HL-60 (cell line): ENCODE data around the gene CD226.

ENCODE experiments used
- DNase-seq, 2 experiments: peaks; one replicate each; pipeline ENCODE4 v3.0.0-alpha.2; 2010 to 2020; ENCODE audit warnings: low read depth in 1 of 2, low spot score in 1 of 2
- H3K27ac ChIP-seq: fragments of 250-450 bp; sonication (Bioruptor Pico); replicated peaks from 2 replicates; pipeline ENCODE4 v1.5.1; 2020; ENCODE audit warnings: mild to moderate bottlenecking, moderate library complexity
- H3K27me3 ChIP-seq: fragments of 250-450 bp; sonication (Bioruptor Pico); 2 replicates; pipeline ENCODE4 v1.5.1; 2021; ENCODE audit warnings: mild to moderate bottlenecking, moderate library complexity; ENCODE audit not compliant: insufficient read depth, poor library complexity, severe bottlenecking
- H3K4me3 ChIP-seq: replicated peaks from 2 replicates; pipeline ENCODE4 v1.5.1; 2011; ENCODE audit warnings: mild to moderate bottlenecking, control low read depth, low read length; ENCODE audit not compliant: insufficient read depth
- GABPA ChIP-seq: IDR thresholded peaks from 2 replicates; pipeline ENCODE4 v1.6.1; 2012; ENCODE audit warnings: low read depth
- POLR2AphosphoS5 ChIP-seq: IDR thresholded peaks from 2 replicates; pipeline ENCODE4 v1.6.1; 2012; ENCODE audit warnings: low read depth
- REST ChIP-seq: IDR thresholded peaks from 2 replicates; pipeline ENCODE4 v1.6.1; 2012; ENCODE audit warnings: low read depth; ENCODE audit not compliant: insufficient replicate concordance
- SPI1 ChIP-seq: IDR thresholded peaks from 2 replicates; pipeline ENCODE4 v1.6.1; 2012; ENCODE audit warnings: low read depth, mild to moderate bottlenecking, borderline replicate concordance
- long read RNA-seq: library from polyadenylated mRNA; unstranded; transcript quantifications from one replicate; pipeline ENCODE4 v2.0.0, GENCODE V29; 2020
- TF ChIP-seq, protein P1 (sequence below): IDR thresholded peaks from one replicate; pipeline ENCODE4 v1.5.1; 2011; ENCODE audit warnings: low read length, control low read depth, inconsistent platforms; ENCODE audit not compliant: insufficient read depth

Gene CD226
- long read RNA-seq, partial matches to known transcripts, result 0 of 1 reads
- long read RNA-seq, other reads (novel, unspliced or antisense), result 1 of 1 reads

DNA sequence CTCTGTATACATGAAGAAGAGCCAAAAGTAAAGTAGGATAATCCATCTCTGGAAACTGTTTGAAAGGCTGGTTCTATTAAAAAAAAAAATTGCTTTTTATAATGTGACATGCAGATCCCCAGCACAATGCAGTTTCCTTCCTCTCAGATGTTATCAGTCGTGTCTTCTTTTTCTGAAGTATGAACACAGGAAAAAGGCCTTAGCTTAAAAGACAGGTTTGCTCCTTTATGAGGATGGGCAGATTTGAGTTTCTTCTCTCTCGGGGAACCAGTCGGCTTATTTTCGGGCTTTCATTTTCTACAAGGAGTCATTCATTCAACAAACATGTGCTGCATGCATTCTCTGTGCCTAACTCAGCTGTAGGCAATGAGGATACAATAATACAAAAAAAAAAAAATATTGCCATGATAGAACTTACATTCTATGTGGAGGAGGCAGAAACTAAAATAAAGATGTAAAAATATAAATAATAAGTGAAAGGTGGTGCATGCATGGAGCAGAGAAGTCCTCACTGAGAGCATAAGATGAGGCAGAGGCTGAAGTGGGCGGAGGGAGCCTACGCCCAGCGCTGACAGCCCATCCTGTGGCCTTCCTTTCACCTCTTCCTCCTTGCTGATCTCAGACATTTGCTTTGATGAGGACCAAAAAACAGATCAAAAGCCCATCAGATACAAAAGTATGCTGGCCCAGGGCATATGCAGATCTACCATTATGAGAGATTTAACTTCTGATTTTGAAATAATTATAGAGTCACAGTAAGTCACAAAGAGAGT, at the start of gene CD226:
TSS of gene CD226 (minus strand) at position 513 of the 773 bp plus-strand sequence. CDS start at position 46, 467 bp downstream.
- TF ChIP-seq SPI1 (no peak), POLR2AphosphoS5 (no peak), GABPA (no peak), REST (no peak)
- TF ChIP-seq, protein P1, sequence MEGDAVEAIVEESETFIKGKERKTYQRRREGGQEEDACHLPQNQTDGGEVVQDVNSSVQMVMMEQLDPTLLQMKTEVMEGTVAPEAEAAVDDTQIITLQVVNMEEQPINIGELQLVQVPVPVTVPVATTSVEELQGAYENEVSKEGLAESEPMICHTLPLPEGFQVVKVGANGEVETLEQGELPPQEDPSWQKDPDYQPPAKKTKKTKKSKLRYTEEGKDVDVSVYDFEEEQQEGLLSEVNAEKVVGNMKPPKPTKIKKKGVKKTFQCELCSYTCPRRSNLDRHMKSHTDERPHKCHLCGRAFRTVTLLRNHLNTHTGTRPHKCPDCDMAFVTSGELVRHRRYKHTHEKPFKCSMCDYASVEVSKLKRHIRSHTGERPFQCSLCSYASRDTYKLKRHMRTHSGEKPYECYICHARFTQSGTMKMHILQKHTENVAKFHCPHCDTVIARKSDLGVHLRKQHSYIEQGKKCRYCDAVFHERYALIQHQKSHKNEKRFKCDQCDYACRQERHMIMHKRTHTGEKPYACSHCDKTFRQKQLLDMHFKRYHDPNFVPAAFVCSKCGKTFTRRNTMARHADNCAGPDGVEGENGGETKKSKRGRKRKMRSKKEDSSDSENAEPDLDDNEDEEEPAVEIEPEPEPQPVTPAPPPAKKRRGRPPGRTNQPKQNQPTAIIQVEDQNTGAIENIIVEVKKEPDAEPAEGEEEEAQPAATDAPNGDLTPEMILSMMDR, result no peak
- DNase-seq, result no peak
- H3K27me3 ChIP-seq, result no peaks in the 10 kb centered on the region
- no peak within 1 kb of the TSS for H3K4me3 ChIP-seq
- no peak within 1 kb of the TSS for H3K27ac ChIP-seq

- no peak overlapping the region for H3K27ac ChIP-seq
- no peak for DNase-seq
- no peak for TF ChIP-seq POLR2AphosphoS5
Observed at GRCh38 chr18:69996951-69997798, 49.5 kb upstream of the CD226 start.

DNA sequence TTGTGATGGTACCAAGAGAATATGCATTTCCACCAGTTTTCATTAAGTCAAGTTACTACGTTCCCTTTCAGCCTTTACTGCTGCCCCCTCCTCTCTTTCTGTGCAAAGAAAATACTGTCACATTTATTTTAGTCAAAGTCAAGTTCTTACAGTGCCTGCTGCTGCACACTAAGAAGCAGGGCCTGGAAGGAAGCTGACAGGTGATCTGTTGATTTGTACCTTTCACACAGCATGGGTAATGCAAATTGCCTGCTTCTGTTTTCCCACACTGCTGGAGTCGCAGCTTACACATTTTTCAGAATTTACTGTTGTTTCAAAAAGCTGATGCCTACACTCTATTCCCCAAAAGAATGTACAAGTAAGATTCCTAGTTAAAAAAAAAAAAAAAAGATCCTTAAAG, 48.7 kb upstream of the CD226 start:
- H3K4me3 ChIP-seq, result no peak overlapping the region
- H3K27ac ChIP-seq, result no peak overlapping the region
- no peaks in the 10 kb centered on the region for H3K27me3 ChIP-seq
- TF ChIP-seq GABPA (no peak), REST (no peak), POLR2AphosphoS5 (no peak), SPI1 (no peak)
- TF ChIP-seq, protein P1, result no peak
- no peak for DNase-seq

More at GRCh38 chr18:69996951-69997798, 49.5 kb upstream of the CD226 start:
- no peaks in the 10 kb centered on the region for H3K27me3 ChIP-seq
- H3K4me3 ChIP-seq, result no peak overlapping the region

- Histone ChIP-seq H3K27me3 (no peaks in the 10 kb centered on the region), H3K4me3 (no peak overlapping the region), H3K27ac (no peak overlapping the region)
- TF ChIP-seq, protein P1, result no peak
- no peak for TF ChIP-seq POLR2AphosphoS5
- no peak for TF ChIP-seq REST
- TF ChIP-seq GABPA, result no peak
- TF ChIP-seq SPI1, result no peak
- no peak for DNase-seq
Observed at GRCh38 chr18:69995774-69996173, 48.1 kb upstream of the CD226 start.
